HS-5 (cell line): ENCODE results near the gene RBPJ.
"Not testable (repeated sequence)": the region's sequence is repeated elsewhere in the genome, so short reads cannot be mapped to it uniquely, and the experiment has no call there.

Experiments
- DNase-seq: peaks from one replicate; pipeline ENCODE4 v3.0.0-alpha.2; 2012; ENCODE audit warnings: low read depth

RBPJ gene

DNA sequence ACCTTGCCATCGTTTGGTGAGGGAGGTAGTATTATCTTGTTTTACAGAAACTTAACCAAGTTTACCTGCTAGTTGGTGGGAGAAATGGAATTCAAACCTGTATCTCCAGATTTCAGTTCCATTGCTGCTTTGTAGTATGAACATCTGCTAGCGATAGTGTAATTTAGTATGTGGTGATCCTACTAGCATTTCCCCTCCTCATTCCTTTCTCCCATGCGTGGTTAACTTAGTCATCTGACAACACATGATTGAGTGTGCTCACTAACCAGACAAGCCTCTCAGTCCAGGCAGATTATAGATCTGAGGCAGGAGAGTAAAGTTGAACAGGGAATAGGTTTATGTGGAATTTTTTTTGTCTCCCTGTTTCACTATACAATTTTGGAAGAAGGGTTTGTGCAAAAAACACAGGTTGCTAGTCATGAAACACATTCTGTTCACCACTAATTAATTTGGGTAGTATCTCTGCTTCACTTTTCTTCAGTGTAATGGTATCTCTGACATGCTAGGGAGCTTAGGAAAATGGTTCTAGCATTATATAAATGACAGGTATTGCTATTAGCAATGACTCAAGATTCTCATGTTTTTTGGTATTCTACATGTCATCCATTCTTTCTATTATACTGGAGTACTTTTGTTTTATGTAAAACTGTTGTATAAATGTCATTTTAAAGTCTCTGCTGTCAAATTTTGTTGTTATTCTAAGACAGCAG lies 21.7 kb downstream of the RBPJ start:
- DNase-seq, result peak; percentile 74

DNA sequence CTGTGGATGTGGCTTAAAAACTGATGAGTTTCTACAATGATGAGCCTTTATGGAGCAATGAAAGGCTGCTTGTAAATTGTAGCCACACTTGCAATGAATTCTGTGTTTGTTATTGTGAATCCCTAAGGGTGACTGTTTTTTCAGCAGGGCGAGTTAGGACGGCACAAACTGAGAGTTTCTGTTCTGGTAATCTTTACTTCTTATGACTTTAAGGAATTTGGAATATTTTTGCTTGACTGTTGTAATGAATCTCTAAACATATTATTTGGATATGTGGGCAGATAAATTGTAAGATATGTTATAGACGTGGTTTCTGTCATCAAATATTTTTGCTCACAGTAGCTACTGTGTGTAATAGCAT lies 22.2 kb downstream of the RBPJ start:
- no peak for DNase-seq

DNA sequence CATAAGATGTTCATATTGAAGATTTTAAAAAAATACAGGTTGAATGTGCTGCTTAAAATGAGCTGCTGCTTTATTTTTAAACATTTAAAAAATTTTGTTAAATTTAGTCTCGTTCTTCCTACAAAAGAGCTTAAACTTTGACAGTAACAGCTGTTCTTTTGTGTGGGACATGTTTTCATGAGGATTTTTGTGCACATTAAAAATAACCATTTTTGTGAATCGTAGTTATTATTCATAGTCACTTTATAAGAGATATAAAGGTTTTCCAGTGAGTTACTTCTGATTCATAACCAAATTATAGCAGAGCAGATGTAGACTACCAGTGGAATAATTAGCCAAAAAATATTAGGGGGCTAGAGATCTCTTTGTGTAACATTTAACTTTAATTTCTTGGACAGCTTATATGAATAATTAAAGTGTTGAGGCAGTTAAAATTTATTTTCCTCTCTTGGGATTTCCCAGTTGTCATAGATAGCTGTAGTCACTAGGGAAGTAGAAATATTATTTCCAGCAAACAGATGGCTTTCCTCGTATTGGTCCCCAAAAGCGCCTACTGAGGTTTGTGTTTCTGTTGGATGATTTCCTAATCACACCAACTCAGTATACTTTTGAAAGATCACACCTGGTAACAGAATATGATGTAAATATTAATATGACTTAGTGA lies 24.2 kb downstream of the RBPJ start:
- DNase-seq, result no peak

DNA sequence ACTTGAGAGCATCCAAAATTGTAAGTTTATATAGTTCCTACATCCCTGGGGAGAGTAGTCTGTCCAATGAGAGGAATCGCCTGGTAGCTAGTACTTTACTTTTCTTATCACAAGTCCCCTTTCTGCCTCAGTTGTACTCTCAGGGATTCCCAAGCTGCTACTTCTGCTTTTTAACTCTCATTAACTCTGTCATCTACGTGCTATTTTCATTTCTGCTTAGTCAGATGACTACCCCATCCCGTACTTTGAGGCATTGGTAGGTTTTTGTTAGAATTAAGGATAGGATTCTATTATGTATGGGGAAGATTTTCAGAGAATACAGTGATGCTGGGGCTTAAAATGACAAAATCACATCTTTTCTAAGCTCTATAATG lies 24.7 kb downstream of the RBPJ start:
- DNase-seq, result no peak

DNA sequence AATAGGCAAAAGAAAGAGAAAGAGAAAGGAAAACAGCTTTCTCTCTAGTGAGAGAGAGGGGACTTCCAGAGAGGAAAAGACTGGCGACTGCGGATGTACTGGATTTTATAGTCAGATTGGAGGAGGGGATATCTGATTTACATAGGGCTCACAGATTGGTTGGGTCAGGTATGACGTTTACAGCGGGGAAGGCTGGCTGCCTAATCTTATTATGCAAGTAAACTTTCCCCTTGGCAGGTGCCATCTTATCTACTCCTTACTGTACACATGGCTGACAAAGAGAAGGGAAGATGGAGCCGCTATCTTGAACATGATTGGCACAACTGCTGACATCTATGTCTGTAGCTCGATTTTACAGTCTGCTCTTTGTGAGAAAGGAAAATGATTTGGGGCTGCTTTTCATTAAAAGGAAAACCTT lies 25.4 kb downstream of the RBPJ start:
- DNase-seq, result no peak

DNA sequence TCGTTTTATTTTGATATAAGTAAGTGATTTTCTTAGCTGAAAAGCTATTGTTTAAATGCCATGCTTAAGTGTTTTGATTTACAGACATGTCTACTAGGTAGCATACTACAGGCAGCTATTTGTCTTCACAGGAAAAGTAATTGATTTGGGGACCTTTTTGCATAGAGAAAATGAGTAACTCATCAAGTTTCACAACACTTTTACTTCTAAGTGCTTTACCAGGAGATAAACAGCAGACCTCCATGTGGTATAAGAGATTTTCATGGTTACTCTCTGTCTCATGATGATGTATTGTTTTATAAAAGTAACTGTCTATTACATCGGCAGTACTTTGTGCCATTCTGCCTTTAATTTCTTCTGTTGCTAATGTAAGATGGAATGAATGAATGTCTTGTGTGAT lies 28.7 kb downstream of the RBPJ start:
- DNase-seq, result no peak

DNA sequence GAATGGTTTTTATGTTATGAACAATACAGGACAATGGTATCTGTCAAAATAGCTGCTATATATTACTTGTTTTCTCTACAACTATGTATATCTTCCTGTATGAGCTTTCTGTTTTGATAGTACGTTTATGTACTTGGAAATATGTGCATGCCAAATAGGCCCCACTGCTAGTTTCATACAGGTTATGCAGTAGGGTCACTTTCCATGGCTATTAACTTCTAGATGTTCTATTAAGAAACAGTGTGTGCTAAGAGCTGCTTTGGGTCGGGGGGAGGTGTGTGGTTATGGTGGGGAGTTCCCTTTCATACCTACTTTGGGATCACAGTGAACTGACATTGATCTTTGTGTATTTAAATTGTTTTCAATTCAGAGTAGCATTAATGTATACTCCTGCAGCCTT lies 30.9 kb downstream of the RBPJ start:
- no peak for DNase-seq

DNA sequence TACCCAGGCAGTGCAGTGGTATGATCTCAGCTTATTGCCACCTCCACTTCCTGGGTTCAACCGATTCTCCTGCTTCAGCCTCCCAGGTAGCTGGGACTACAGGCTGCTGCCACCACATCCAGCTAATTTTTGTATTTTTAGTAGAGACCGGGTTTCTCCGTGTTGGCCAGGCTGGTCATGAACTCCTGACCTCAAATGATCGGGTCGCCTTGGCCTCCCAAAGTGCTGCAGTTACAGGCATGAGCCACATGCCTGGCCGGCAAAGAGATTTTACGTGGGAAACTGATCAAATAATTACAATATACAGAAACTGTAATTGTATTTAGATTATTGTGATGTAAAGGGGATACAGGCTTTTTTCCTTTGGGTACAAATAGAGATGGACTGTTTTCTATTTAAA lies 33.7 kb downstream of the RBPJ start:
- DNase-seq, result no peak

DNA sequence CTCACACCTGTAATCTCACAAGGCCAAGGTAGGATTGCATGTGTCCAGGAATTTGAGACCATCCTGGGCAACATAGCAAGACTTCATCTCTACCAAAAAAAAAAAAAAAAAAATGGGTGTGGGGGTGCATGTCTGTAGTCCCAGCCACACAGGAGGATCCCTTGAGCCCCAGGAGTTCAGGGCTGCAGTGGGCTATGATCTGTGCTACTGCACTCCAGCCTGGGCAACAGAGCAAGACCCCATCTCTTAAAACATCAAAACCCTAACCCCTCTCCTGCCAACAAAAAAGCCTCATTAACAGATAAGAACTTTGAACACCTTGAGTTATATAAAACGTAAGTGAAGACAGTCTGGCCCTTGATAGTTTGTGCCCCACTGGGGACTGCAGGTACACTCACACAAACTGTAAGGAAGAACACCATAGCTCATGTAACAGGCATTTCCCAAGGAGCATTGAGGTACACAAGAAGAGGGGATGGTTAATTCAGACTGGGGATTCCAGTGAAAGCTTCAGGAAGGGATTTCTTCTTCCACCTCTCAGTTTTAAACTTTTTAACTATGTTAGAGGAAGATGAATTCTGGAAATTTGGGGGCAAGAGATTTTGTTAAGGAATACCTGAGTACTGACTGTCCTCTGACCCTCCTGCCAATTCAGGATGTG lies 34.7 kb downstream of the RBPJ start:
- no peak for DNase-seq

DNA sequence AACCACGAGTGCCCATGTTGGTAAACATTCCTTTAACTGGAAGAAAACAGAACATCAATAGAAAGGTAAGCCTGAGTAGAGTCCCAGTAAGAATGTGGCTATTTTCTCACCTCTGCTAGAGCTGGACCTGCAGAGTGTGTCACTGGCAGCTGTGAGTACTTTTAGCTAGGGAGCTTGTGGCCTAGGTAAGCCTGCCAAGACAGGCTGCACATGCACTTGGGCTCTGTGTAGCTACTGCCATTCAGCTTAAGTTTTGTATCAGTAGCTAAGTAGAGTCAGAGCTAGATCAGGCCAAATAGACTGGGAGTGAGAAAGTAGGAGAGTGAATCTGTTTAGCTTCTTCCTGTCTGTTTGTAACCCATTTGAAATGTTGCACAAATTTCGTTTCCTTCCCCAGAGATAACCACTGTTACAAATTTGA lies 35.3 kb downstream of the RBPJ start:
- no peak for DNase-seq

DNA sequence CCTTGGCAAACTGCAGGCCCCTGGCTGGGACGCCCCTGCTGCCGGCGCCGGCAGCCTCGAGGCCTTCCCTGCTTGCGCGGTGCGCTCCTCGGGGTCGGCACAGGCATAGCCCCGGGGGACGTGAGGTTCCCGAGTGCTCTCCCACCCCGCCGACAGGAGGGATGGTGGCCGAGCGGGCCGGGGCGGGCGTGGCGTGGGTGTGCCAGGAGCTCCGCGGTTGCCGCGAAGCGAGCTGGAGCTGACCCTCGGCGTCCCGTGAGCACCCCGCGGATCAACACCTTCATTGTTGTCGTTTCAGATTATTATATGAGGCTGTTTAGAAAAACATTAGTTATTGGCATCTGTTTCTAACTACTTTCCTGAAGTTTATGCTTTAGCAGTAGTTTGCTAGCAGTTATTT lies 38.7 kb downstream of the RBPJ start:
- not testable (repeated sequence) for DNase-seq

DNA sequence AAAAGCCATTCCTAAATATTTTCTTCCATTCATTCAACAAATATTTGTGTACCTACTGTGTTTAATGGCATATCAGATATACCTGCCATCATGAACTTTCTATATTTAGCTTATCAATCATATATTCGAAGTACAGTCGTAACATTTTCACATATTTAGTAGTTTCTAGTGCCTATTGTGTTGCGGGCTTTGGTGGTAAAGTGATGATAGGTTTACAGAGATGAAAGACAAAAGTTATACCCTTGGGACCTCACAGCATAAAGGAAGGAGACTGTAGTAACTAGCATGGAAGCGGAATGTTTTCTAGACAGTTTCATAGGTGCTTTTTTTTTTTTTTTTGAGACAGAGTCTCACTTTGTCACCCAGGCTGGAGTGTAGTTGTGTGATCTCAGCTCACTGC lies 39.5 kb downstream of the RBPJ start:
- no peak for DNase-seq

DNA sequence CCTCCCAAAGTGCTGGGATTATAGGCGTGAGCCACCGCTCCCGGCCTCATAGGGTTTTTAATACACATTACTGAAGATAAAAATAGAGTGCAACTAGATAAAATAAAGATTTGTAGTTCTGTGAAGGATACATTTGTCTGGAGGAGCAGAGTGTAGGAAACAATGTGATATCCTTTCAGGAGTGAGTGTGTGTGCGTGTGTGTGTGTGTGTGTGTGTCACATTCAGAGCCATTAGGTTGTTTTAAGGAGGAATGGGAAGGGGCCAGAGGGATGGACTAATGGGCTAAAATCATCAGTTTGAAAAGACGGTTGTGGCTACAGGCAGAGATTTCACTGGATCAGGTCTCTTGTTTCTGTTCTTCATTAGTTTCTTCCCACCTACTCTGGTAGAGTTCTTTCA lies 40.0 kb downstream of the RBPJ start:
- DNase-seq, result no peak

DNA sequence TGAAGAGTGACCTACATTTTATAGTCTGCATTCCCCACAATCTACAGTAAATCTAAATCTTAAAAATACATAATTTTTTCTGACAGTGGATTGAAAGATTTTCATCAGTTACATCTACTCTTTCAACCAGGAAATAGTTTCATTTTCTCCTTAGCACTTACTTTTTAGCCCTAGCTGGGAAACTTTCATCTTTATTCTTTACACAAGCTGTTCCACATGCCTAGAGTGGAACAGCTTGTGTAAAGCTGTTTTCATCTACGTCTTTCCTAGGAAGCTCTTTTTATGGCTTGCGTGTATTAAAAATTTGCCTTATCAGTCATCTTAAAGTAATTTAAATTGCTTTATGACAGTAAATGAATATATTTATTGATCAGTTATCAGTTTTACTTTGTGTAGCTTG lies 40.5 kb downstream of the RBPJ start:
- DNase-seq, result no peak

DNA sequence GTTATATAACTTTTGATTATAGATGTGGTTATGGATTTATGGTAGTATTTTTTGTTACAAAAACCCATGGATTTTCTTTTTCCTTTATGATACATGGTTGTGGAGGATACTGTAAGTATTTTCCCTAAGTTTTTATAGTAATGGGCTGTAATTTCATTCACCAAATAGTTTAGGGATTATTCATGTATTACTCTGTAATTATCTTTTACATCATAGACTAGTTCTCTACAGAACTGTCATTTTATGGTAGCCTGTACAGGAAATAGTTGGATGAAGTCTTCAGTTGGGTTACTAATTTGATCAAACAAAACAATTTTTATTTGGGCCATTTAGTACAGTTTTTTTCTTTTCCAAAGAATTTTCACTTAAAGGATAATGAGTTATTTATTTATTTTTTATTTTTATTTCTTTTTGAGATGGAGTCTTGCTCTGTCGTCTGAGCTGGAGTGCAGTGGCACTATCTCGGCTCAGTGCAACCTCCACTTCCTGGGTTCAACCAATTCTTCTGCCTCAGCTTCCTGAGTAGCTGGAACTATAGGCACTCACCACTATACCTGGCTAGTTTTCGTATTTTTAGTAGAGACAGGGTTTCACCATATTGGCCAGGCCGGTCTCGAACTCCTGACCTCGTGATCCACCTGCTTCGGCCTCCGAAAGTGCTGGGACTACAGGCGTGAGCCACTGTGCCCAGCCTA lies 42.1 kb downstream of the RBPJ start:
- DNase-seq, result no peak

DNA sequence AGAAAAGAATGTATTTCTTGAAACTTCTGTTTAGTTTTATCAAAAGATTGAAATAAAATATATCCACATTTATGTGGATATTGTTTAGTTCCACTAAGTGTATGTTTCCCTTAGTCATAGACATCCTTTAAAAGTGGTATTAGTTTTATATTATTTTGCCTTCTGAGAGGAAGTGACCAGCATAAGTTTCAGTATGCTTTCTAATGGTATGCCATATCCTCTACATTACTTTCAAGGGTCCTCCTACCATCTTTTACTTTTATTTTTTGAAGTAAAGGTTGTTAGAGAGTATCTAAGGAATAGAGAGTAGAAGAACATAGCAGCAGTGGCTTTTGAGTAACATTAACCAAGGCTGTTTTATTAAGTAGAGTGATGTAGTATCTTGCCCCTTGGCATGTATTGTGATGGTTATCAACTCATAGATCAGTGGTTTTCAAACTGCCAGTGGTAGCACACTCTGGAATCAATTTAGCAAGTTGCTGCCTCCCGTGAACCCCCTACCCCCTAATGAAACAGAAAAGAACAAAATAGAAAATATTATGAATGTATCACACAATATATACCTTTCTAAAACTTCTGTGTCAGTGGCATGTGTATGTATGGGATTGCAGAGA lies 44.8 kb downstream of the RBPJ start:
- DNase-seq, result no peak

DNA sequence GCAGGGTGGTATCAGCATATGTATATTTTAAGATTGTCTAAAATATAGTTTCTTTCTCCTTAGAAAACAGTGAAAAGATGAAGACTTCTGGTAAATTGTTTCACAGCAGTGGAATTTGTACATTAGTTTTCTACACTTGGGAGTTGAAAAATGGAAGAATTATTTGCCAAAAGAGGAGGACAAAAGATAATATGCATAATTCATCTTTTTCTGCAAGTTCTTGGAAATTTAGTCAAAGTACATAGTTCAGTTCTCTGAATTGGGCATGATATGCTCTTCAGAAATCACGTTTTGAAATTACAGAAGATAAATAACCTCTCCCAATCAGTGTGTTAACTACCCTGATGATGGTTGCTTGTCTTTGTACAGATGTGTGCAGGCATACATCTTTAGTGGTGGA lies 47.0 kb downstream of the RBPJ start:
- DNase-seq, result no peak

DNA sequence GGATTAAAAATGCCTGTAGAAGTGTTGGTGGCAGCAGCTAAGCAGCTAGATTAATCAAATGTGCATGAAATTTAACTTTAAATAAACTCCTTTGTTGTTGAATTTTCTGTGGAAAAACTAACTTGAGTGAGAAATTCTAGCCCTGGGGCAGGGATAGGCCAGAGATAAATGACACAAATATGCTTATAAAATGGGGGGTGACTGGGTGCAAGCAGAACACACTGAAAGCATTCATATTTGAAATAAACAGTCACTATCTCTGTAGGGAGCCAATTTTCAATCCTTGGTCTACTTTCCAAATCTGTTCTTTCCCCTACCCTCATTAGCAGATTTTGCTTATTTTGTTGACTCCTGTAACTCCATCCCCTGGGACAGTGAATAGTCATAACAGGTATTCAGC lies 47.9 kb downstream of the RBPJ start:
- no peak for DNase-seq

DNA sequence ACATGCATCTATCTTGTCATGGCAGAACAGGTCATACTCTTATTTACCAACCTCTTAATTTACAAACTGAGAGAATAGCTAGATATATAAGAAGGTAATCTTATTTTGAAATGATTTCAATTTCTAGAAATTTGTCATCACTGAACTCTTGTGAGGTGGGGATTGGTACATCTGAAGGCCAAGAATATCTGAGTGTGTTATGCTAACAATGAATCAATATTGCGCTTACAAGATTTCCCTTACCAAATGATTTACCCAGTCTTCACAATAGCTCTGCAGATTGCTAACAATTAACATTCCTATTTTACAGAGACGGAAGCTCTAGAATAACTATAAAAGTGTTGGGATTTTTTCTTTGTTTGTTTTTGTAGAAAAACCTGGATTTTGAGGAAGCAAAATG lies 48.3 kb downstream of the RBPJ start:
- no peak for DNase-seq

DNA sequence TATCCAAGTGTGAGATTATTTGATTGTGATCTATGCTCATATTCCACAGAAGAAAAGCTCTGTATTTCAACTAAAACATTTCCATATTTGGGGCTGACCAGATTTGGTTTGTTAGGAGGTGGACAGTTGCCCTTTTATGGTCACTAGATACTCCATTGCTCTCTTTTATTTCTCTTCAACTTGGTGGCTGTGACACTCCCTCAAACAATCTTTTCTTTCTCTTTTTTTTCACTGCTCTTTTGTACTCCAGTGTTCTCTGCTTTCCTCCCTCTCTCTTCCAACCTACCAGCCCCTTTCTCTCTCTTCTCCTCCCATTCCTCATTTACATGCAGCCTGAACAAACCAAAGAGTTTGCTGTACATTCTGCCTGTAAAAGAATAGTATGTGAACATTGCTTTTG lies 48.8 kb downstream of the RBPJ start:
- DNase-seq, result no peak

DNA sequence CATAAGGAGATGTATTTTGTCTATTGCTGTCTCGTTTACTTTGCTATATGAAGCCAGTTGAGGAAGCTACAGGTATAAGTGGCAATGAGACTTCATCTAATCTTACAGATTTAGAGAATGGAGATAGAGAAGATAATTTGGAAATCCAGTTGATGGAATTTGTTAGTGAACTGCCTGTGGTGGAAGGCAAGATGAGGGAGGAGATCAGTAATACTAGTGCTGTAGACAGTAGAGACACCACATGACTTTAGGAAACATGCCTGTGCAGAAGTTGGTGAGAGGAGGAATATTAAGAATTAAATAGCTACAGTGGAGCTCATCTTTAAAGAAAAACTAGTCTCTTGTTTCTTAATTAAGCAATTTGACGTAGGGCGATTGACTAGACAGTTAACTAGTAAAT lies 51.3 kb downstream of the RBPJ start:
- no peak for DNase-seq

DNA sequence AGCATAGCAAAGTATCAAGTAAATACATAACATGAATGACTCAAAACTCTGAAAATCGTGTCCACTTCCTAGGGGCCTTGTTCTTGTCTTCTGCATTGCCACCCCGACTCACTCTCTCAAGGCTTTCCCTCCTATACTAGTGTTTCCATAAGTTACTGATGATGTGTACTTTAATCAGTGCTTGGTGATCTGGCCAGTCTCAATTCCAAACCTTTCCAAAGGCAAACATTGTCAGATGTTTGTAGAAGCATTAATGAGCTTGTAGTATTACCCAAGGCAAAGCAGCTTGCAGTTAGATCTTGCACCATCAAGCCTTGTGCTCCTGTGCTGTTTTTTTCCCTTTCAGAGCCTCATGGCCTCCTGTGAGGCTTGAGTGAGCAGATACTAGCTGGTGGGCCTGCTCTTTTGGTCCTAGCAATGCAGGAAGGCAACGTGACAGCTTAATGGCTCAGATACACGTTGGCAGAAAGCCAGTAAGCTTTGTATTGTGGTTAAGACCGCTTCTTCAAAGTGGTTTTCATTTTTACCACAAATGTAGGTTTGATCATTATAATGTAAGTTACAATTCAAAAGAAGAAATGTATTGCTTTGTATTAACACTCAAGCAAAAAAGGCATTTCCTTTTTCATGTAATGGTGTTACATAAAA lies 51.8 kb downstream of the RBPJ start:
- no peak for DNase-seq
